GM19238 (cell line): Measurements from ENCODE around the gene NXPH2.
"Not testable (repeated sequence)": the region's sequence is repeated elsewhere in the genome, so short reads cannot be mapped to it uniquely, and the experiment has no call there.

Experiments
- DNase-seq: peaks from one replicate; pipeline ENCODE4 v3.0.0; 2011; ENCODE audit warnings: low spot score; ENCODE audit not compliant: insufficient read length

NXPH2 gene

GRCh38 chr2:138757384-138757783, 22.8 kb downstream of the NXPH2 start:
- DNase-seq = no peak

DNA sequence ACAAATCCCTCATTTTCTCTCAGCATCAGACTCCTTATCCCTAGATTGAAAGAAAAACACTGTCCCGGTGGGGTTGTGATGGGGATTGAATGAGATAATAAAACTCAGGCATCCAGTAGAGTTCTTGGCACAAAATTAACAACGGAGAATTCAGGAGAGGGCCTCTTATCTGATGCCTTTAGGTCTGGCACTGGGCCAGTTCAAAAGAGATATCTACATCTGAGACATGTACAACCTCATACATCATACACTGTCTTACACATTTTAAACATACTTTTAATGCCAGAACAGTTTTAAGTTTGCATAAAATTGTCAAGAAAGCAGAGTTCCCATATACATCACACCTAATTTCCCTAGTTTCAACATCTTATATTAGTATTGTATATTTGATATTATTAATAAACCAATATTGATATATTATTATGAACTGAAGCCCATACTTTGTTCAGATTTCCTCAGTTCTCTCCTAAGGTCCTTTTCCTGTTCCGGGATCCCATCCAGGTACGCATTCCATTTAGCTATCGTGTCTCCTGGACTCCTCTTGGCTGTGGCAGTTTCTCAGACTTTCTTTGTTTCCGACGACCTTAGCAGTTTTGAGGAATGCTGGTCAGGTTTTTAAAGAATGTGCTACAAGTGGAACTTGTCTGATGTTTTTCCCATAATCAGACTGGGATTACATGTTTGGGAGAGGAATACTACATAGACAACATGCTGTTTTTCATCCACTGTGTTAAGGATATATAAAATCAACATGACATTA, 27.8 kb downstream of the NXPH2 start:
- no peak for DNase-seq

DNA sequence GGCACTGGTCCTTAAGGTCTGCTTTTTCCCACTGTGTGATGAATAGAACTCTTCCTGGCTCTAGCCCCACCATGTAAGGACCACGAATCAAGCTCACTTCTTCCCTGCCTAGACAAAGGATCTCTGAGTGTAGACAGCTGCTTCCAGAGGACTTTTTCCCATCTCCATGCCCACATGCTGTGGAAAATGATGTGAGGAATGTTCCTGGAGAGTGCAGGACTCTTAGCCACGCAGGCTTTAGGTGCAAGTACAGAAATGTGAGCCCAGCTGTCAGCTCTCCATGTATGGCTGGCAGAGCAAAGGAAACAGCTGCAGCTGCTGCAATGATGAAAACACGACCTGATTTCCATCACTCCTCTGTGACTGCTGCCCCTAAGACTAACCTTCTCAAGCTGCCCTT, 35.5 kb downstream of the NXPH2 start:
- DNase-seq = no peak

DNA sequence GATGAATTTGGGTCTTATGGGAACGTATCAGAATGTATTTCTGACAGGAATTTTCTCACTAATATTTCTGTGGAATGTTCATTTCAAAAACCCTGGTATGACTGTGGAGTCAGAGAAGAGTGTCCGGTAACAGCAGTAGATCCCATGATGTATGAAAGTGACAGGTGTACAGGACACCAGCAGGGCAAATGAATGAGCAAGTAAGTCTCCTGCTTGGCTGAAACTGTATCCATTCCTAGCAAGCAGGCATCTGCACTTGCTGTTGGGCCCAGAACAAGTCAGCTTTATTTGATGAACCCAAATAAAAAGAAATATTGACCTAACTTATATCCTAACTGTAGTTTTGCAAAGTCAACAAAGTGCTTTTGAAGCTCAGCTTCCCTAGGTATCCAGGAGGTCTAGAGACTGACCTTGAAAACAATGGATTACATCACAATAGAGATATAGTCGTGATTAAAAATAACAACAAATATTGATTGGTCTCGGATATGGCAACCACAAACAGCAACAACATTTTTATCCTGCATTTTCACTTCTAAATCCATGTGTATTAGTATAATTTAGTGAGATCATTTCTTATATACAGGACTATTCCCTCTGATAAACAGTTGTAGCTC, 37.6 kb downstream of the NXPH2 start:
- DNase-seq = no peak

GRCh38 chr2:138741851-138742250, 38.3 kb downstream of the NXPH2 start:
- no peak for DNase-seq

DNA sequence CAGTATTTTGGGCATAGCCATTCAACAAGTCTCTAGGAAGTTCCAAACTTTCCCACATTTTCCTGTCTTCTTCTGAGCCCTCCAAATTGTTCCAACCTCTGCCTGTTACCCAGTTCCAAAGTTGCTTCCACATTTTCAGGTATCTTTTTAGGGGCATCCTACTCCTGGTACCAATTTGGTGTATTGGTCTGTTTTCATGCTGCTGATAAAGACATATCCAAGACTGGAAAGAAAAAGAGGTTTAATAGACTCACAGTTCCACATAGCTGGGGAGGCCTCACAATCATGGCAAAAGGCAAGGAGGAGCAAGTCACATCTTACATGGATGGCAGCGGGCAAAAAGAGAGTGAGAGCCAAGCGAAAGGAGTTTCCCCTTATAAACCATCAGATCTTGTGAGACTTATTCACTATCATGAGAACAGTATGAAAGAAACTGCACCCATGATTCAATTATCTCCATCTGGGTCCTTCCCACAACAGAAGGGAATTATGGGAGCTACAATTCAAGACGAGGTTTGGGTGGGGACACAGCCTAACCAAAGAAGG, 43.1 kb downstream of the NXPH2 start:
- not testable (repeated sequence) for DNase-seq

DNA sequence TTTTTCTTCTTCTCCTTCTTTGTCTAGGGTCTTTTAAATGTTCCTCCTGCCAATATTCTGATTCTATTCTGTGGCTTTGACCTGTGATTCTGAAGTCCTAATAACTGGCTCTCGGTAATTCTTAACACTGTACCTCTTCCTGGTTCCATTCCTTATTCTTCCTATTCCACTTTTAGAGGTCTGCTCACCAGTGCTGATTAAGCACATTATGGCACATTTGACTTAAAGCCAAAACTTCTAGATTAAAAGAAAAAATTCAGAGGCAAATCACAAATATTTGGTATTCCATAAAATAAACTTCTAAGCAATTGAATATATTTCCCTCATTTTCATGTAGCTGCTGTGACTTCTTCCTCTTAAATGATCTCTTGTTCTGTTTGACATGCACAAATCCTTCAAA, 47.5 kb downstream of the NXPH2 start:
- no peak for DNase-seq

DNA sequence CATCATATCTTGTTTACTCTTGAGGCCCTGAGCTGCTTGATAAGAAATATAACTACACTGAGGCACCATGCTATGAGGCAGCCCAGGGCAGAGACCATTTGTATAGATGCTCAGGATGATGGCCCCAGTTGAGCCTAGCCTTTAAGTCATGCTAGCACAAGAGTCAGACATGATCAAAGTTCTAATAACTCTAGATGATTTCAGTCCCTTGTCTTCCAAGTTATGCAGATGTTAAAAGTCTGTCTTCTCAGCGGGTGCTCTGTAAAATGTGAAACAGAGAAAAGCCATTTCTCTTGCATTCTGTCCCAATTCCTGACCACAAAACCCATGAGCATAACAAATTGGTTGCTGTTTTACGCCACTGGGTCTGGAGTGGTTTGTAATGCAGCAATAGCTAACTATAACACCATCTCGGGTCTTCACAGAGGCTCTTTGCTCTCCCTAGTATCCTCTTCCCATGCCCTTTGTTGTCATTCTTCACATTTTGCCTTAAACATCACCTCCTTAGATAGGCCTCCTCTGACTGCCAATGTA, 49.6 kb downstream of the NXPH2 start:
- peak; percentile 2 for DNase-seq

DNA sequence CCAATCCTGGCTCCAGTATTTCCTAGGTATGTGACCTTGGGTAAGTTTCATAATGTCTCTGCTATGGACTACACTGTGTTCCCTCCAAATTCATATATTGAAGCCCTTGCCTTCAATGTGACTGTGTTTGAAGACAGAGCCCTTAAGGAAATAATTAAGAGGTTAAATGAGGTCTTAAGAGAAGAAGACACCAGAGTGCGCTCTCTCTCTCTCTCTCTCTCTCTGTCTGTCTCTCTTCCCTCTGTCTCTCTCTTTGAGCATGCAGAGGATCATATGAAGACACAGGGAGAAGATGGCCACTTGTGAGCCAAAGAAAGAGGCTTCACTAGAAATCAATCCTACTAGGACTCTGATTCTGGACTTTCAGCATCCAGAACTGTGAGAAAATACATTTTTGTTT, 52.2 kb downstream of the NXPH2 start:
- DNase-seq = no peak

DNA sequence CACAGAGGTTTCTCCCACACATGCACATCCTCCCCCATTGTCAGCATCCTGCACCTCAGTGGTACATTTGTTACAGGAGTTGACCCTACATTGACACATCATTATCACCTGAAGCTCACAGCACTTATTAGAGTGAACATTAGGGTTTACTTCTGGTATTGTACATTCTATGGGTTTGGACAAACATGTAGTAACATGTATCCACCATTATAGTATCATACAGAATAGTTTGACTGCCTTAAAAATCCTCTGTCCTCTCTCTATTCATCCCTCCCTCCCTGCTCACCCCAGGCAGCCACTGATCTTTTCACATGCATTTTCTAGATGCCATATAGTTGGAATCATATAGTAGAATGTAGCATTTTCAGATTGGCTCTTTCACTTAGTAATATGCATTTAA, 53.5 kb downstream of the NXPH2 start:
- no peak for DNase-seq

DNA sequence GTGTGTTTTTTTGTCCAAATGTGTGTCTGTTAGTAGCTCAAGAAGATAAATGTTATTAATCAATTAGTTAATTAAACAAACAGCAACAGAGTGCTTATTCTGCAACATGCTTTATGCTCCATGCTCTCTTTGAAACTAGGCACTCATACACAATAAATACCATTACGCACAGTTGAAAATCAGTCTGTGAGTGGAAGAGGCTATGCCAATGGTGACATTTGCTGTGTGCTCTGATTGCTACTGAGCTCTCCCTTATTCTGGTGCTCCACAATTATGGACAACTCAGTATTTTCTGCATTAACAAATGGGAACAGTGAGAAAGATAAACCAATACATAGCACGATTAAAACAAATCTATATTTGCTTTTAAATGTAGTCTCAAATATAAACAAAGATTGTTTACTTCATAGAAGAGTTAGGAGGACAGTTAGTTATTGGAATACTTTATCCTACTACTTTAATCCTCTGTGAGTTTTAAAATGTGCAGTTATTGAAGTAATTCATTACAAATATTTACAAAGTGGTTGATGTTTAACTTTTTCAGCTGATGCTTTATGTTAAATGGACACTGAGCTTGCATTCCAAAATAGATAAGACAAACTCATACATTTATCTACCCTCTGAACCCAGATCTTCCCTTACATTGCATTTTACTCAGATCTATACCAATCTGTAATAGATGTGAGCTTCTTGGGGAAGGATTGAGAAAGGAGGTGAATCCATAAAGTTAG, 55.3 kb downstream of the NXPH2 start:
- no peak for DNase-seq

DNA sequence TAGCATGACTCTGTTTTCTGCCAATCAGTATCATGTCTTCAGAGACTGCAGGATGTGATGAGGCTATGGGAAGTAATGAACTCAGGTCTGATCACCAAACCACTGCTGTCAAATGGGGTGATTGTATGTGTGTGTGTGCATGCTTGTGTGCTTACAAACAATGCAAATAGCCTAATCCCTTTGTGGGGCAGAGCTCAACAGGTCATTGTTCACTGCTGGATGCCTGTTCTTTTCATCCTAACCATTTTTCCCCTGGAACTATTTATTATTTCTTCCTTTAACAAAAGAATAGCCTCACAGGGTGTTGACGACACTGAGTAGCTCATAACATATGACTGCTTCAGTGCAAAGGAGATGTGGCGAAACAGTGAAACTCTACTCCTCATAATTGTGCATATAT, 55.9 kb downstream of the NXPH2 start:
- no peak for DNase-seq

GRCh38 chr2:138723196-138723987, 56.8 kb downstream of the NXPH2 start:
- no peak for DNase-seq

DNA sequence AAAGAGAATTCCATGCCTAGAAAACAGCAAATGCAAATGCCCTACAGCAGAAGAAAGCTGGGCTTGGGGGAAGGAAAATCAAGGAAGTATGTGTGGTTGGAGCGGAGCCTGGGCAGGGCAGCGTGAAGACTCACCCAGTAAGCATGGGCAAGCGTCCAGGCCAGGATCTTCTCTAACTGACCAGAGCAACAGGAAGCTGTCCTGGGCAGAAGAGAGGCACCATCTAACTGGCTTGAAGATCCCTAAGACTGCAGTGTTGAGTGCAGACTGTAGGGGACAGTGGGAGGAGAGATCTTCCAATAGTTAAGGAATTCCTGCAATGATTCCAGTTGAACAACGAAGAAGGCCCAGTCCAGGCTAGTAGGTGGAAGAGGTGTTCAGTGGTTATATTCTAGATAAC, 57.9 kb downstream of the NXPH2 start:
- DNase-seq = no peak

DNA sequence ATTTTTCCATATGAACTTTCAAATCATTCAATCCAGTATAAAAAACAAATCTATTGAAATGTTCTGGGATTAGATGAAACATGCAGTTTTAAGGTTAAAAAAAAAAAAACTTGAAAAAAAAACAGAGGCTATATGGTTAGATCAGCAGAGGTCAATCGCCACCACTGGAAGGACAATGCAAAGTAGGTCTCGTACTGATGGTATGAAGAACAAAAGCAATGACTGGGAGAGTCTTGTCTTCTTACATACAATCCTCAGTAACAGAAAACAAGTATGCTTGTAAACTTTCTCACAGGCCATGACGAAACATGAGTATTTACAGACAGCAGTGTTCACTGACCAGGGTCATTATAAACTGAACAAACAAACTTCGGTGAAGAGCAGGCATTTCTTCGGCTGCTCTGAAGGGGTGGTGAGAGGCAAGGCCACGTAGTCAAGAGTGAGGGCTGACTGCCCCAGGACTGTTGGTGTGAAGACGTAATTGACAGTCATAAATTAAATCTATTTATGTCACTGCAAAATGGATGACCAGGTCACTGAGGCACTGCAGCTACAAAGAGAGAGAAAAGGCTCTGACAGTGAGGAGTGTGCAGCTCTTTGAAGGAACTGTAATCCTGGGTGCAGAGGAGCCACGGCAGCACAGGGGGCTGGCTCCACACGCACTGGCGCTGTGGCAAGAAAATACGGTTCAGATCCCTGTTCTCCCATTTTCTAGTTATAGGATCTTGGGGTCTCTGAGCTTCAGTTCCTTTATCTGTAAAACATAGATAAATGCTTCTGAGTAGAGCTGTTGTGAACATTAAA, 60.0 kb downstream of the NXPH2 start:
- DNase-seq = no peak

- no peak for DNase-seq
Observed at GRCh38 chr2:138718405-138718804, 61.8 kb downstream of the NXPH2 start.

DNA sequence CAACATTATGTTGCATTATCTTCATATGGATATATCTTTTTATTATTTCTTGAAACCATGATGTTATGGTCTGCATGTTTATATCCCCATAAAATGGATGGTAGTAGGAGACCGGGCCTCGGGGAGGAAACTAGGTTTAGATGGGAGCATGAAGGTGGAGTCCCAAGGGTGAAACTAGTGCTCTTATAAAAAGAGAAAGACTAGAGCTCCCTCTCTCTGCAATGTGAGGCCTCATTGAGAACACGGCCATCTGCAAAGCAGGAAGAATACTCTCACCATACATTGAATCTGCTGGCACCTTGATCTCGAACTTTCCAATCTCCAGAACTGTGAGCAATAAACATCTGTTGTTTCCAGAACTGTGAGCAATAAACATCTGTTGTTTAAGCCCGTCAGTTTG, 64.0 kb downstream of the NXPH2 start:
- no peak for DNase-seq

- no peak for DNase-seq
Observed at GRCh38 chr2:138713504-138713903, 66.7 kb downstream of the NXPH2 start.

DNA sequence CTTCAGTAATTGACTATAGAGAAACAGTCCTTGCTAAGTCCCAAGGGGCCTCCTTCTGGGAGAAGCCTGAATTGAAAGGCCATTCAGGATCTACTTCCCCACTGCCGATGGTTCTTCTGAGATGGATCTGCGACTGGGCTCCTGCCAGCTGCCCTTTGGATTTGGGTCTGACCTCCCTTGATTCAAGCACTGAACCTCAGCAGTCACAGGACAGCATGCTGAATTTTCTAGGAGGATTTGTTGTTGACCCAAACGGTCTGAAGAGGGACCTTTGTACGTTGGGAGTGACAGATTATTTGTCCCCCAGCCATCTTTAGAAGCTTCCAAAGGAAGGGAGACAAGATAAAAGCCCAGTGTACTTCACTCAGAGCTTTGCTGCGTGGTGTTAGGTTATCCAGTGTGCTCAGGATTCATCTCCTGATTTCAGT, 67.1 kb downstream of the NXPH2 start:
- DNase-seq = no peak

- peak; percentile 4 for DNase-seq
Observed at GRCh38 chr2:138712212-138712979, 67.8 kb downstream of the NXPH2 start.
